Renal cortical epithelial cell (primary cell): ENCODE results near the gene IFIT1B. TPM values are rescaled to one million over a fixed set of nuclear protein-coding genes. Genes with fewer than 3 reads are reported as not detected.

ENCODE experiments used
- DNase-seq: peaks from one replicate; pipeline ENCODE4 v3.0.0-alpha.2; 2011; ENCODE audit warnings: low read depth
- total RNA-seq: library from RNA; depleted of rRNA; stranded (reverse); fragments of >200 nt; gene quantifications from 2 replicates; pipeline ENCODE4 v1.2.3, GENCODE V29; 2014

The IFIT1B gene
- total RNA-seq, 1 donor from 2014 or later: not detected

- no peak for DNase-seq
Measured at GRCh38 chr10:89348481-89348880, 29.4 kb upstream of the IFIT1B start.

GRCh38 chr10:89348975-89349374 lies 28.9 kb upstream of the IFIT1B start:
- no peak for DNase-seq

GRCh38 chr10:89350631-89351315 lies 27.1 kb upstream of the IFIT1B start:
- DNase-seq: peak; percentile 62

GRCh38 chr10:89351412-89351779 lies 26.5 kb upstream of the IFIT1B start:
- DNase-seq: peak; percentile 75

GRCh38 chr10:89351780-89352597 lies 25.9 kb upstream of the IFIT1B start:
- peak; percentile 99 for DNase-seq

GRCh38 chr10:89352802-89353201 lies 25.1 kb upstream of the IFIT1B start:
- DNase-seq: no peak

GRCh38 chr10:89355394-89355931 lies 22.4 kb upstream of the IFIT1B start:
- no peak for DNase-seq

- DNase-seq: peak; percentile 61
Measured at GRCh38 chr10:89357096-89357495, 20.8 kb upstream of the IFIT1B start.

- no peak for DNase-seq
Measured at GRCh38 chr10:89357975-89358374, 19.9 kb upstream of the IFIT1B start.

- DNase-seq: peak; percentile 81
Measured at GRCh38 chr10:89360157-89360556, 17.7 kb upstream of the IFIT1B start.

- DNase-seq: no peak
Measured at GRCh38 chr10:89362929-89363328, 14.9 kb upstream of the IFIT1B start.

- DNase-seq: no peak
Measured at GRCh38 chr10:89363729-89364442, 14.0 kb upstream of the IFIT1B start.

GRCh38 chr10:89364531-89364930 lies 13.3 kb upstream of the IFIT1B start:
- no peak for DNase-seq

- DNase-seq: peak; percentile 85
Measured at GRCh38 chr10:89367529-89367928, 10.3 kb upstream of the IFIT1B start.

GRCh38 chr10:89368129-89368528 lies 9.7 kb upstream of the IFIT1B start:
- DNase-seq: no peak

- DNase-seq: peak; percentile 58
Measured at GRCh38 chr10:89369156-89370105, 8.4 kb upstream of the IFIT1B start.

- DNase-seq: no peak
Measured at GRCh38 chr10:89371079-89371478, 6.8 kb upstream of the IFIT1B start.

GRCh38 chr10:89371987-89372386 lies 5.9 kb upstream of the IFIT1B start:
- DNase-seq: no peak

GRCh38 chr10:89373916-89374711 lies 3.7 kb upstream of the IFIT1B start:
- DNase-seq: peak; percentile 100

- no peak for DNase-seq
Measured at GRCh38 chr10:89374713-89375141, 3.1 kb upstream of the IFIT1B start.
